ENCODE measurements around the gene XAGE1B.
"Not testable (repeated sequence)": the region's sequence is repeated elsewhere in the genome, so short reads cannot be mapped to it uniquely, and the experiment has no call there.

GRCh38 chrX:52516110-52516986 is 515 bp downstream of the XAGE1B start:
- not testable (repeated sequence) for TF ChIP-seq CTCF, EP300, POLR2A, POLR2AphosphoS5 (IDR thresholded peaks at IDR 0.05)
